Hippocampal formation (tissue), 2 donors: ENCODE data around the gene MAML3.

Experiments used
- DNase-seq, 2 donors: peaks; one replicate each; lab custom pipeline; 2025; lab: John Stamatoyannopoulos, UW

Gene MAML3

GRCh38 chr4:139809757-139810140 is 344.2 kb downstream of the MAML3 start:
- no peak for DNase-seq

- no peak for DNase-seq
Measured at GRCh38 chr4:139808808-139809756, 344.9 kb downstream of the MAML3 start.

GRCh38 chr4:139808381-139808807 is 345.6 kb downstream of the MAML3 start:
- no peak for DNase-seq

GRCh38 chr4:139807483-139807882 is 346.5 kb downstream of the MAML3 start:
- DNase-seq: no peak

GRCh38 chr4:139806929-139807328 is 347.1 kb downstream of the MAML3 start:
- no peak for DNase-seq

GRCh38 chr4:139802931-139803330 is 351.1 kb downstream of the MAML3 start:
- no peak for DNase-seq

GRCh38 chr4:139802488-139802887 is 351.5 kb downstream of the MAML3 start:
- no peak for DNase-seq

GRCh38 chr4:139801895-139802294 is 352.1 kb downstream of the MAML3 start:
- DNase-seq: no peak

- no peak for DNase-seq
Measured at GRCh38 chr4:139800082-139800481, 353.9 kb downstream of the MAML3 start.

GRCh38 chr4:139799615-139800014 is 354.4 kb downstream of the MAML3 start:
- DNase-seq: no peak

- DNase-seq: no peak
Measured at GRCh38 chr4:139798456-139798855, 355.5 kb downstream of the MAML3 start.

GRCh38 chr4:139797287-139797686 is 356.7 kb downstream of the MAML3 start:
- DNase-seq: no peak

GRCh38 chr4:139795527-139796314 is 358.3 kb downstream of the MAML3 start:
- no peak for DNase-seq

GRCh38 chr4:139794158-139794954 is 359.6 kb downstream of the MAML3 start:
- no peak for DNase-seq

GRCh38 chr4:139791681-139792080 is 362.3 kb downstream of the MAML3 start:
- DNase-seq: no peak

- no peak for DNase-seq
Measured at GRCh38 chr4:139790291-139790690, 363.7 kb downstream of the MAML3 start.

- DNase-seq: no peak
Measured at GRCh38 chr4:139789096-139789654, 364.8 kb downstream of the MAML3 start.

GRCh38 chr4:139786494-139787354 is 367.3 kb downstream of the MAML3 start:
- DNase-seq: no peak

GRCh38 chr4:139785356-139785755 is 368.6 kb downstream of the MAML3 start:
- DNase-seq: peak in 1 of 2 donors; percentile 41

GRCh38 chr4:139783741-139784484 is 370.1 kb downstream of the MAML3 start:
- peak; percentile 27 to 36 for DNase-seq
